ENCODE measurements around the gene CHI3L1.

Gene CHI3L1

GRCh38 chr1:203168256-203168786 is 18.2 kb downstream of the CHI3L1 start:
- no peak overlapping the region for H3K27ac ChIP-seq

GRCh38 chr1:203167913-203168200 is 18.6 kb downstream of the CHI3L1 start:
- no peak overlapping the region for H3K27ac ChIP-seq
- TF ChIP-seq ZFX (IDR thresholded peaks at IDR 0.05; ENCODE audit: borderline replicate concordance) (no peak), CTCF (IDR thresholded peaks at IDR 0.05) (no peak)

More at GRCh38 chr1:203168256-203168786, 18.2 kb downstream of the CHI3L1 start:
- TF ChIP-seq ZFX (IDR thresholded peaks at IDR 0.05; ENCODE audit: borderline replicate concordance) (no peak), CTCF (IDR thresholded peaks at IDR 0.05) (no peak)

GRCh38 chr1:203167026-203167912 is 19.2 kb downstream of the CHI3L1 start:
- no peak for TF ChIP-seq CTCF (IDR thresholded peaks at IDR 0.05)
- no peak for TF ChIP-seq ZFX (IDR thresholded peaks at IDR 0.05; ENCODE audit: borderline replicate concordance)
- H3K27ac ChIP-seq: no peak overlapping the region

- no peak for TF ChIP-seq ZFX (IDR thresholded peaks at IDR 0.05; ENCODE audit: borderline replicate concordance)
- peak; percentile 51 for TF ChIP-seq CTCF (IDR thresholded peaks at IDR 0.05)
- no peak overlapping the region for H3K27ac ChIP-seq
These were observed 20.1 kb downstream of the CHI3L1 start for GRCh38 chr1:203166192-203166940.

- TF ChIP-seq CTCF (IDR thresholded peaks at IDR 0.05): no peak
- no peak for TF ChIP-seq ZFX (IDR thresholded peaks at IDR 0.05; ENCODE audit: borderline replicate concordance)
- no peak overlapping the region for H3K27ac ChIP-seq
These were observed 20.7 kb downstream of the CHI3L1 start for GRCh38 chr1:203165800-203166161.

- no peak overlapping the region for H3K27ac ChIP-seq
- no peak for TF ChIP-seq CTCF (IDR thresholded peaks at IDR 0.05)
- no peak for TF ChIP-seq ZFX (IDR thresholded peaks at IDR 0.05; ENCODE audit: borderline replicate concordance)
These were observed 21.3 kb downstream of the CHI3L1 start for GRCh38 chr1:203165101-203165799.
